ENCODE data around the gene NGDN.

NGDN gene

DNA sequence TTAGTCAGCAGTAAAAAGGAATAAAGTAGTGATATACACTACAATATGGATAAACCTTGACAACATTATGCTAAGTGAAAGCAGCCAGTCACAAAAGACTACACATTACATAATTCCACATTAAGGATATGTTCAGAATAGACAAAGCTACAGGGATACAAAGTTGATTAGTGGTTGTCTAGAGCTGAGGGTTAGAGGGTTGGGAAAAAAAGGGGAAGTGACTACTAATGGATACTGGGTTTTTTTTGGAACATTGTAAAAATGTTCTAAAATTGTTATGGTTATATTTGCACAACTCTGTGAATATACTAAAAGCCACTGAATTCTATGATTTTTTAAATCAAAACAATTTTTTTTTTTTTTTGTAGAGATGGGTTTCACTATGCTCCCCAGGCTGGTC is 4.8 kb upstream of the NGDN start:
- Histone ChIP-seq H4K20me1 (ENCODE audit: insufficient read depth) (no peaks in the 10 kb centered on the region), H3K27me3 (ENCODE audit: insufficient read depth, low read depth) (no peaks in the 10 kb centered on the region), H3K79me2 (ENCODE audit: insufficient read depth, low read depth) (no peaks in the 10 kb centered on the region), H3K4me1 (ENCODE audit: low read depth, poor library complexity, severe bottlenecking) (no peaks in the 10 kb centered on the region), H3K4me2 (no peak overlapping the region), H2AFZ (ENCODE audit: low read depth) (no peak overlapping the region), H3K36me3 (ENCODE audit: insufficient read depth) (no peaks in the 10 kb centered on the region), H3K4me3 (IDR thresholded peaks at IDR 0.05; ENCODE audit: insufficient read depth, low read depth, low read length) (no peak overlapping the region), H3K27ac (no peak overlapping the region), H3K9ac (no peak overlapping the region)
- TF ChIP-seq, protein P1, sequence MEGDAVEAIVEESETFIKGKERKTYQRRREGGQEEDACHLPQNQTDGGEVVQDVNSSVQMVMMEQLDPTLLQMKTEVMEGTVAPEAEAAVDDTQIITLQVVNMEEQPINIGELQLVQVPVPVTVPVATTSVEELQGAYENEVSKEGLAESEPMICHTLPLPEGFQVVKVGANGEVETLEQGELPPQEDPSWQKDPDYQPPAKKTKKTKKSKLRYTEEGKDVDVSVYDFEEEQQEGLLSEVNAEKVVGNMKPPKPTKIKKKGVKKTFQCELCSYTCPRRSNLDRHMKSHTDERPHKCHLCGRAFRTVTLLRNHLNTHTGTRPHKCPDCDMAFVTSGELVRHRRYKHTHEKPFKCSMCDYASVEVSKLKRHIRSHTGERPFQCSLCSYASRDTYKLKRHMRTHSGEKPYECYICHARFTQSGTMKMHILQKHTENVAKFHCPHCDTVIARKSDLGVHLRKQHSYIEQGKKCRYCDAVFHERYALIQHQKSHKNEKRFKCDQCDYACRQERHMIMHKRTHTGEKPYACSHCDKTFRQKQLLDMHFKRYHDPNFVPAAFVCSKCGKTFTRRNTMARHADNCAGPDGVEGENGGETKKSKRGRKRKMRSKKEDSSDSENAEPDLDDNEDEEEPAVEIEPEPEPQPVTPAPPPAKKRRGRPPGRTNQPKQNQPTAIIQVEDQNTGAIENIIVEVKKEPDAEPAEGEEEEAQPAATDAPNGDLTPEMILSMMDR (conservative IDR thresholded peaks at IDR 0.05; ENCODE audit: low read depth, low read length), result no peak

DNA sequence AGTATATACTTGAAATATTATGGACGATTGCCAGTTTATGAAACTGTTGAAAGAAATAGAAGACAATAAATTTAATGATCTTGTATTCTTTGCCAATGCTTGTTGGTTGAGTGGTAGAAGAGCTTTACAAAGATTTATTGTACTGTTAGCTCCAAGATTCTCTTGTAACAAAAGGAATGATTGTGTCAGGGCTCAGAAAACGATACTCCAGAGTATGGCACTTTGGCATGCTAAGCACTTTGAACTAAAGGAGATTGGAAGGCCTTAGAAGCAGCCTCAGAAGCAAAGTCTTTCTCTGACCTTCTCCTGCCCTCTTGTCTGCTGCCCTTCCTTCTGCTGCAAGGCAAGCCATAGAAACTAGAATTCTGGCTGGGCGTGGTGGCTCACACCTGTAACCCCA is 4.2 kb upstream of the NGDN start:
- TF ChIP-seq, protein P1 (conservative IDR thresholded peaks at IDR 0.05; ENCODE audit: low read depth, low read length), result no peak
- no peak overlapping the region for H3K4me3 ChIP-seq (IDR thresholded peaks at IDR 0.05; ENCODE audit: insufficient read depth, low read depth, low read length)
- H3K27ac ChIP-seq, result no peak overlapping the region
- H4K20me1 ChIP-seq (ENCODE audit: insufficient read depth), result no peaks in the 10 kb centered on the region
- H2AFZ ChIP-seq (ENCODE audit: low read depth), result no peak overlapping the region
- H3K4me2 ChIP-seq, result no peak overlapping the region
- H3K79me2 ChIP-seq (ENCODE audit: insufficient read depth, low read depth), result no peaks in the 10 kb centered on the region
- no peaks in the 10 kb centered on the region for H3K4me1 ChIP-seq (ENCODE audit: low read depth, poor library complexity, severe bottlenecking)
- H3K27me3 ChIP-seq (ENCODE audit: insufficient read depth, low read depth), result no peaks in the 10 kb centered on the region
- no peak overlapping the region for H3K9ac ChIP-seq
- H3K36me3 ChIP-seq (ENCODE audit: insufficient read depth), result no peaks in the 10 kb centered on the region

DNA sequence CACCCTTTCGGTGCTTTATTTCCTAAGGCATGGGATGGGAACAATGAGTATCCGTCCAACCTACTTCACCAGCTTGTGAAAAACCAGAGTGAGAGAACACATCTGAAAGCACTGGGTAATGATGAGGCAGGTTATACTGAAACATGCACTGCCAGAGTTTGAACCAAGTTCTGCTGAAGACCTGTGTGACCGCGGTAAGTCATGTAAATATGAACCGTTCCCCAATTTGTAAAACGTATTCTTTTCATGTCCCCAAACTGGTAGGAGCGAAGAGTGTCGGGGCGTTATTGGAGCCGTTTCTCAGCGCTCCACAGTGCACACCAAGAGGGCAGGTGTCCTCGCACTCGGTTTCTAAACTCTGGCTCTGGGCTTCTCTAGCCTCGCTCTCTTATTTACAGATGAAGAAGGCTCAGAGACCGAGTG is 788 bp upstream of the NGDN start:
- Histone ChIP-seq H3K4me2 (no peak overlapping the region), H3K79me2 (ENCODE audit: insufficient read depth, low read depth) (no peaks in the 10 kb centered on the region), H3K27ac (0 out of 2 replicates have a peak overlapping the region, but pooled peaks have one; percentile 62), H3K9ac (no peak overlapping the region), H3K27me3 (ENCODE audit: insufficient read depth, low read depth) (no peaks in the 10 kb centered on the region), H2AFZ (ENCODE audit: low read depth) (peak overlapping the region; percentile 73), H3K36me3 (ENCODE audit: insufficient read depth) (no peaks in the 10 kb centered on the region), H4K20me1 (ENCODE audit: insufficient read depth) (no peaks in the 10 kb centered on the region), H3K4me3 (IDR thresholded peaks at IDR 0.05; ENCODE audit: insufficient read depth, low read depth, low read length) (no peak overlapping the region), H3K4me1 (ENCODE audit: low read depth, poor library complexity, severe bottlenecking) (no peaks in the 10 kb centered on the region)
- TF ChIP-seq, protein P1 (conservative IDR thresholded peaks at IDR 0.05; ENCODE audit: low read depth, low read length), result no peak

DNA sequence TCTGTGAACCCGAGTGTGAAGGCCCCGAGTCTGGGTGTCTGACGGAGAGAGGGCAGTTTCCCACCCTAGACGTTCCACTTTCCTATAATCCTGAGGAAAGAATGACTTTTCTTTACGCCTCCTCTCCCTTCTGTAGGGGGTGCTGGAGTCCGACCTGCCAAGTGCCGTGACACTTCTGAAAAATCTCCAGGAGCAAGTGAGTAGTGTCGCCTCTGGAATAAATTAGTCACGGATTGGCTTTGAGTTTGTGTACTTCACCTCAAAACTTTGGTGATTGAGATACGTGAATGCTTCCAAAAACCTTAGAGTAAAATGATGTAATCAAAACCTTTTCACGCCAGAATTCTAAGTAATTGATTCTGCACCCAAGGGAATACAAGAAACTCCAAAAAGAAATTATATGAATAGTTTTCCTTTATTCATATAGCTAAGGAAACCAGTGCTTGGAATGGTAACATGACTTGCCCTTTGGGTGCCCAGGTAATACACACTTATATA is 452 bp downstream of the NGDN start:
- TF ChIP-seq, protein P1 (conservative IDR thresholded peaks at IDR 0.05; ENCODE audit: low read depth, low read length), result no peak
- peak overlapping the region; percentile 54; the same call in 1 of the 2 replicates for H3K9ac ChIP-seq
- H3K27ac ChIP-seq, result peak overlapping the region; percentile 62; the same call in 1 of the 2 replicates
- H3K27me3 ChIP-seq (ENCODE audit: insufficient read depth, low read depth), result no peaks in the 10 kb centered on the region
- H3K36me3 ChIP-seq (ENCODE audit: insufficient read depth), result no peaks in the 10 kb centered on the region
- peak overlapping the region; percentile 73; the same call in 1 of the 2 replicates for H2AFZ ChIP-seq (ENCODE audit: low read depth)
- peak overlapping the region; percentile 38 for H3K4me2 ChIP-seq
- no peaks in the 10 kb centered on the region for H4K20me1 ChIP-seq (ENCODE audit: insufficient read depth)
- no peaks in the 10 kb centered on the region for H3K79me2 ChIP-seq (ENCODE audit: insufficient read depth, low read depth)
- H3K4me3 ChIP-seq (IDR thresholded peaks at IDR 0.05; ENCODE audit: insufficient read depth, low read depth, low read length), result no peak overlapping the region
- H3K4me1 ChIP-seq (ENCODE audit: low read depth, poor library complexity, severe bottlenecking), result no peaks in the 10 kb centered on the region
